WERI-Rb-1 (cell line): Measurements from ENCODE around the gene AGA.

Experiments
- DNase-seq: peaks from one replicate; pipeline ENCODE4 v3.0.0-alpha.2; 2020
- H3K27ac ChIP-seq: fragments of 250-450 bp; sonication (Bioruptor Pico); 2 replicates; pipeline ENCODE4 v1.5.1; 2020; ENCODE audit warnings: mild to moderate bottlenecking, moderate library complexity
- H3K27me3 ChIP-seq: fragments of 250-450 bp; sonication (Bioruptor Pico); 2 replicates; pipeline ENCODE4 v1.5.1; 2021; ENCODE audit warnings: mild to moderate bottlenecking, low read depth, moderate library complexity; ENCODE audit not compliant: insufficient read depth, severe bottlenecking
- H3K36me3 ChIP-seq: fragments of 250-450 bp; sonication (Bioruptor Pico); 2 replicates; pipeline ENCODE4 v1.5.1; 2020; ENCODE audit warnings: mild to moderate bottlenecking, moderate library complexity
- H3K4me3 ChIP-seq: 2 replicates; pipeline ENCODE4 v1.5.1; 2011; ENCODE audit warnings: low read depth, mild to moderate bottlenecking, control low read depth, low read length
- H3K9me3 ChIP-seq: fragments of 250-450 bp; sonication (Bioruptor Pico); 2 replicates; pipeline ENCODE4 v1.5.1; 2021; ENCODE audit warnings: mild to moderate bottlenecking, moderate library complexity; ENCODE audit not compliant: severe bottlenecking
- CTCF ChIP-seq: IDR thresholded peaks from 2 replicates; pipeline ENCODE4 v1.5.1; 2011; ENCODE audit warnings: low read depth, mild to moderate bottlenecking, control low read depth, inconsistent platforms, low read length

Gene AGA

GRCh38 chr4:177400030-177400429, 42.2 kb downstream of the AGA start:
- no peak for TF ChIP-seq CTCF
- no peak overlapping the region for H3K4me3 ChIP-seq
- no peaks in the 10 kb centered on the region for H3K27me3 ChIP-seq
- no peak overlapping the region for H3K27ac ChIP-seq
- DNase-seq: no peak
- no peaks in the 10 kb centered on the region for H3K9me3 ChIP-seq
- H3K36me3 ChIP-seq: no peaks in the 10 kb centered on the region

GRCh38 chr4:177396352-177396751, 45.9 kb downstream of the AGA start:
- Histone ChIP-seq H3K27me3 (no peaks in the 10 kb centered on the region), H3K4me3 (no peak overlapping the region), H3K36me3 (no peaks in the 10 kb centered on the region), H3K9me3 (no peaks in the 10 kb centered on the region), H3K27ac (no peak overlapping the region)
- no peak for DNase-seq
- no peak for TF ChIP-seq CTCF

GRCh38 chr4:177393236-177393635, 49.0 kb downstream of the AGA start:
- H3K27ac ChIP-seq: no peak overlapping the region
- no peak for DNase-seq
- H3K9me3 ChIP-seq: no peaks in the 10 kb centered on the region
- no peak for TF ChIP-seq CTCF
- H3K4me3 ChIP-seq: no peak overlapping the region
- no peaks in the 10 kb centered on the region for H3K27me3 ChIP-seq
- no peaks in the 10 kb centered on the region for H3K36me3 ChIP-seq

GRCh38 chr4:177391953-177392352, 50.3 kb downstream of the AGA start:
- no peaks in the 10 kb centered on the region for H3K27me3 ChIP-seq
- TF ChIP-seq CTCF: no peak
- no peak for DNase-seq
- no peaks in the 10 kb centered on the region for H3K9me3 ChIP-seq
- H3K4me3 ChIP-seq: no peak overlapping the region
- no peaks in the 10 kb centered on the region for H3K36me3 ChIP-seq
- H3K27ac ChIP-seq: no peak overlapping the region

GRCh38 chr4:177391287-177391686, 51.0 kb downstream of the AGA start:
- H3K27ac ChIP-seq: no peak overlapping the region
- H3K9me3 ChIP-seq: no peaks in the 10 kb centered on the region
- TF ChIP-seq CTCF: no peak
- H3K27me3 ChIP-seq: no peaks in the 10 kb centered on the region
- DNase-seq: no peak
- no peaks in the 10 kb centered on the region for H3K36me3 ChIP-seq
- no peak overlapping the region for H3K4me3 ChIP-seq

- DNase-seq: no peak
- Histone ChIP-seq H3K36me3 (no peaks in the 10 kb centered on the region), H3K27me3 (no peaks in the 10 kb centered on the region), H3K9me3 (no peaks in the 10 kb centered on the region), H3K4me3 (no peak overlapping the region), H3K27ac (no peak overlapping the region)
- TF ChIP-seq CTCF: no peak
These were observed 55.9 kb downstream of the AGA start for GRCh38 chr4:177386278-177386815.
